Epithelial cell of esophagus (primary cell): ENCODE data around the gene DYRK2.

ENCODE experiments used
- DNase-seq: peaks from one replicate; pipeline ENCODE4 v3.0.0; 2010; ENCODE audit warnings: low read depth
- H3K4me3 ChIP-seq: 2 replicates; pipeline ENCODE4 v1.5.1; 2011; ENCODE audit warnings: mild to moderate bottlenecking, low read length, control low read depth
- TF ChIP-seq, protein P1 (sequence below): IDR thresholded peaks from 2 replicates; pipeline ENCODE4 v1.5.1; 2011; ENCODE audit warnings: low read depth, mild to moderate bottlenecking, low read length, control low read depth, inconsistent platforms; ENCODE audit not compliant: insufficient read depth; ENCODE audit errors: missing control alignments

Gene DYRK2

GRCh38 chr12:67640863-67641262, 7.7 kb upstream of the DYRK2 start:
- H3K4me3 ChIP-seq, result no peak overlapping the region
- DNase-seq, result no peak
- TF ChIP-seq, protein P1, sequence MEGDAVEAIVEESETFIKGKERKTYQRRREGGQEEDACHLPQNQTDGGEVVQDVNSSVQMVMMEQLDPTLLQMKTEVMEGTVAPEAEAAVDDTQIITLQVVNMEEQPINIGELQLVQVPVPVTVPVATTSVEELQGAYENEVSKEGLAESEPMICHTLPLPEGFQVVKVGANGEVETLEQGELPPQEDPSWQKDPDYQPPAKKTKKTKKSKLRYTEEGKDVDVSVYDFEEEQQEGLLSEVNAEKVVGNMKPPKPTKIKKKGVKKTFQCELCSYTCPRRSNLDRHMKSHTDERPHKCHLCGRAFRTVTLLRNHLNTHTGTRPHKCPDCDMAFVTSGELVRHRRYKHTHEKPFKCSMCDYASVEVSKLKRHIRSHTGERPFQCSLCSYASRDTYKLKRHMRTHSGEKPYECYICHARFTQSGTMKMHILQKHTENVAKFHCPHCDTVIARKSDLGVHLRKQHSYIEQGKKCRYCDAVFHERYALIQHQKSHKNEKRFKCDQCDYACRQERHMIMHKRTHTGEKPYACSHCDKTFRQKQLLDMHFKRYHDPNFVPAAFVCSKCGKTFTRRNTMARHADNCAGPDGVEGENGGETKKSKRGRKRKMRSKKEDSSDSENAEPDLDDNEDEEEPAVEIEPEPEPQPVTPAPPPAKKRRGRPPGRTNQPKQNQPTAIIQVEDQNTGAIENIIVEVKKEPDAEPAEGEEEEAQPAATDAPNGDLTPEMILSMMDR, result no peak

GRCh38 chr12:67645126-67645525, 3.4 kb upstream of the DYRK2 start:
- peak; percentile 20 for DNase-seq
- H3K4me3 ChIP-seq, result no peak overlapping the region
- TF ChIP-seq, protein P1, result no peak

DNA sequence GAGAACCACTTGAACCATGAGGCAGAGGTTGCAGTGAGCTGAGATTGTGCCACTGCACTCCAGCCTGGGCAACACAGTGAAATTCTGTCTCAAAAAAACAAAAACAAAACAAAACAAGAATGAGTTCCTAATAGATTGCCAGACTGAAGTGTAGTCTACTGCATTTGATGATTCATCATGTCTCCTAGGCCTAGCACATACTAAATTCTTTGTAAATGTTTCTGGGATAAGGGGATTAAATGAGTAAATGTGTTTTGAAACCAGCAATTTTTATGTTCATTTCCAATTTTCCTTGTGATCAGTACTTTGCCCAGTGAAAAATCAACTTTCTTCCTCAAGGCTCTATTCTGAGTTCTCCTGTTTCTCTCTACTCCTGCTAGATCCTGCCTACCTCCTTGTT, 2.9 kb upstream of the DYRK2 start:
- peak; percentile 51 for DNase-seq
- no peak overlapping the region for H3K4me3 ChIP-seq
- TF ChIP-seq, protein P1, result no peak

GRCh38 chr12:67646775-67647174, 1.8 kb upstream of the DYRK2 start:
- H3K4me3 ChIP-seq, result no peak overlapping the region
- no peak for DNase-seq
- TF ChIP-seq, protein P1, result no peak

DNA sequence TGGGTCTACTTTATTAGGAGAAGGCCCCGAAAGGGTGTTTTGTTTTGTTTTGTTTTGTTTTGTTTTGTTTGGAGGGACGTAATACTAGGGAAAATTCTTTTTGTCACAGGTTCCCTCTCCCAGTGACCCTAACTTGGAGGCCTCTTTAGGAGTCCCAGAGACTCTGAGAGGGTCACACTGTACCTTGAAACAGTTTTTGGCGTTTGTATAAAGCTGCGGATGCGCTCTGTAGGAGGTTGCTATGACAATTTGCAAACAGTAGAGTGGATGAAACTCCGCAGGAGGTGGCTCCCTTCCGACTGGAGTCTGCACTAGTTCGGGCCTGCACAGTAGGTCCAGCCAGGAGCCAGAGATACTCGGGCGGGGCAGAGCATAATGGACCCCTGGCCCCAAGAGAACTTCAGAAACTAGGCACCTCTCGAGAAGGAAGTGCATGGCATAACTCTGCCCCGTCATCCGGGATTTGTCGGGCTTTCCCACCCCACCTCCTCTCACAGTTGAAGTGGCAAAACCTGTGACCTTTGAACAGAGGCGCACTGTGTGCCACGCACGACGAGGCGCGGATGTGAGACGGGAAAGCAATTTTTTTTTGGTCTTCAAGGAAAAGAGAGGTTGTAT, 1.3 kb upstream of the DYRK2 start:
- TF ChIP-seq, protein P1, result no peak
- no peak overlapping the region for H3K4me3 ChIP-seq
- DNase-seq, result no peak

GRCh38 chr12:67647799-67648520, 585 bp upstream of the DYRK2 start:
- peak; percentile 87 for DNase-seq
- H3K4me3 ChIP-seq, result peak overlapping the region; percentile 69

More at GRCh38 chr12:67647799-67648520, 585 bp upstream of the DYRK2 start:
- TF ChIP-seq, protein P1, result peak; percentile 58
